Breast epithelium (tissue), 4 donors: ENCODE measurements around the gene PTGIR. TPM values are rescaled to one million over a fixed set of nuclear protein-coding genes. Genes with fewer than 3 reads are reported as not detected.

Experiments used
- DNase-seq, 2 donors: peaks; one replicate each; pipeline ENCODE4 v3.0.0-alpha.2; 2019; ENCODE audit warnings: low spot score in 2 of 2
- H3K27ac ChIP-seq, 2 donors: fragments of 200-600 bp; sonication (generic) in 1 of 2; one replicate each; pipeline ENCODE4 v1.5.1; 2016 to 2019; ENCODE audit warnings: mild to moderate bottlenecking in 1 of 2
- H3K27me3 ChIP-seq, 2 donors: fragments of 200-600 bp; sonication (generic) in 1 of 2; one replicate each; pipeline versions ENCODE4 v1.5.1 to v1.6.0; 2017 to 2019; ENCODE audit warnings: control low read depth in 1 of 2, mild to moderate bottlenecking in 1 of 2
- H3K36me3 ChIP-seq: fragments of 200-600 bp; one replicate; pipeline ENCODE4 v1.5.1; 2019
- H3K4me1 ChIP-seq, 2 donors: fragments of 200-600 bp; sonication (generic); one replicate each; pipeline ENCODE4 v1.5.1; 2016 to 2019; ENCODE audit warnings: control low read depth in 1 of 2
- H3K4me3 ChIP-seq, 3 donors: fragments of 200-600 bp; sonication (generic); 1 replicate in 2 of 3; 2 replicates in 1 of 3; pipeline ENCODE4 v1.5.1; 2016 to 2019; ENCODE audit warnings: mild to moderate bottlenecking in 3 of 3, moderate library complexity in 2 of 3
- H3K9me3 ChIP-seq, 2 donors: fragments of 200-600 bp; sonication (generic) in 1 of 2; one replicate each; pipeline ENCODE4 v1.5.1; 2016 to 2019; ENCODE audit warnings: control low read depth in 1 of 2
- POLR2A ChIP-seq: fragments of 450-650 bp; IDR thresholded peaks from one replicate; pipeline ENCODE4 v1.6.1; 2016; ENCODE audit warnings: antibody characterized with exemption, mild to moderate bottlenecking, moderate library complexity
- POLR2AphosphoS5 ChIP-seq, 3 donors: sonication (generic); formaldehyde crosslinking; IDR thresholded peaks; one replicate each; pipeline ENCODE4 v1.6.1; 2017; ENCODE audit warnings: antibody characterized with exemption in 3 of 3
- intact Hi-C: fragments of 100-400 bp; cut with DNase I; formaldehyde crosslinking; loops from one replicate; pipeline ENCODE4 v1.15.1; 2023; ENCODE audit warnings: low total_unique reads
- total RNA-seq, 3 donors: library from RNA; depleted of rRNA; stranded (reverse); fragments of >200 nt; gene quantifications; one replicate each; pipeline ENCODE4 v1.1.0, GENCODE V29; 2016
- TF ChIP-seq, protein P1 (sequence below), 3 donors: fragments of 450-650 bp; IDR thresholded peaks; one replicate each; pipeline ENCODE4 v1.5.1; 2016 to 2017; ENCODE audit warnings: antibody characterized with exemption in 3 of 3, mild to moderate bottlenecking in 3 of 3, moderate library complexity in 3 of 3

The PTGIR gene
- total RNA-seq, 3 donors from 2014 or later = 0.29 to 6.9 (median 1.3) TPM

DNA sequence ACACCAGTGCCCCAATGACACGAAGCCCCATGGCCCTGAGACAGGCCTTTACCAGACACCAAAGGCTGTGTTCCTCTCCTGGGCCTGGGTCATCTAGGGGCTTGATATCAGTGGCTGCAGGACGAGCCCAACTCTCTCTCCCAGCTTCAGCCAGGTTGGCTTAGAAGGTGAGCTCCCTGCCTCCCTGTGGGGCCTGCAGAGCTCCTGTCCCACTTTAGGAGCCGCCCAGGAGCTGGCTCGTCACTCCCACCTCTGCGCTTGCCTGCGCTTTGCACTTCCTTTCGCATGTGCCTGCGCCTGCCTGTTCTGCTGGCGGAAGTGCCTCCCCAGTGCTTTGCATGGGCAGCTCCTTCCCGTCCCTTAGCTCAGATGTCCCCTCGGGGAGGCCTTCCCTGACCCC lies 18.9 kb downstream of the PTGIR start:
- peak overlapping the region in 1 of 2 donors; percentile 59 for H3K27ac ChIP-seq
- peaks cover 7 to 20% of the 10 kb centered on the region in 2 donors for H3K4me1 ChIP-seq
- no peaks in the 10 kb centered on the region for H3K36me3 ChIP-seq
- no peaks in the 10 kb centered on the region for H3K9me3 ChIP-seq
- intact Hi-C loops = no loop called here
- H3K27me3 ChIP-seq = no peaks in the 10 kb centered on the region
- DNase-seq = peak in 1 of 2 donors; percentile 46
- no peak for TF ChIP-seq POLR2A
- TF ChIP-seq, protein P1, sequence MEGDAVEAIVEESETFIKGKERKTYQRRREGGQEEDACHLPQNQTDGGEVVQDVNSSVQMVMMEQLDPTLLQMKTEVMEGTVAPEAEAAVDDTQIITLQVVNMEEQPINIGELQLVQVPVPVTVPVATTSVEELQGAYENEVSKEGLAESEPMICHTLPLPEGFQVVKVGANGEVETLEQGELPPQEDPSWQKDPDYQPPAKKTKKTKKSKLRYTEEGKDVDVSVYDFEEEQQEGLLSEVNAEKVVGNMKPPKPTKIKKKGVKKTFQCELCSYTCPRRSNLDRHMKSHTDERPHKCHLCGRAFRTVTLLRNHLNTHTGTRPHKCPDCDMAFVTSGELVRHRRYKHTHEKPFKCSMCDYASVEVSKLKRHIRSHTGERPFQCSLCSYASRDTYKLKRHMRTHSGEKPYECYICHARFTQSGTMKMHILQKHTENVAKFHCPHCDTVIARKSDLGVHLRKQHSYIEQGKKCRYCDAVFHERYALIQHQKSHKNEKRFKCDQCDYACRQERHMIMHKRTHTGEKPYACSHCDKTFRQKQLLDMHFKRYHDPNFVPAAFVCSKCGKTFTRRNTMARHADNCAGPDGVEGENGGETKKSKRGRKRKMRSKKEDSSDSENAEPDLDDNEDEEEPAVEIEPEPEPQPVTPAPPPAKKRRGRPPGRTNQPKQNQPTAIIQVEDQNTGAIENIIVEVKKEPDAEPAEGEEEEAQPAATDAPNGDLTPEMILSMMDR (IDR thresholded peaks at IDR 0.05) = no peak
- TF ChIP-seq POLR2AphosphoS5 (IDR thresholded peaks at IDR 0.05) = no peak
- no peak overlapping the region for H3K4me3 ChIP-seq

DNA sequence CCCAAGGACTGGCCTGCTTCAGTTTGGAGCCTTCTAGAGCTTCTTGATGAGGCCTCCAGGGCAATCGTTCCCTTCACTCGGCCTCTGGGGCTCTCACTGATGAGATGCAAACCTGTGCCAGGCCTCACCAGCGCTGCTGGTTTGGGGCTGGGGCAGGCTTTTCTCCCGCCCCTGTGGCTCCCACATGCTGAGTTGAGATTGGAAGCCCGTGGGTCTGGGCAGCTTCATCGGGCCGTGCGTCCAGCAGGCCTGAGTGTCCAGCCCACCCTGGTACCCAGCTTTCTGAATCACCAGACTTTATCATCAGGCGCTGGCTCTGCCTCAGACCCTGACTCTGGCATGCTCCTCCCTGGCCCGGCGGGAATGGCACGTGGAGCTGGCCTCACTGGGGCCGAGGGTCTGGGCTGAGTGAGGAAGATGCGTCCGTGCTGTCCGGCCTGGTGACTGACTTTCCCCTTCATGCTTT lies 19.5 kb downstream of the PTGIR start:
- no peaks in the 10 kb centered on the region for H3K9me3 ChIP-seq
- H3K27ac ChIP-seq = peak overlapping the region in 1 of 2 donors; percentile 59
- no peak overlapping the region for H3K4me3 ChIP-seq
- H3K36me3 ChIP-seq = no peaks in the 10 kb centered on the region
- intact Hi-C loops = no loop called here
- H3K4me1 ChIP-seq = peaks cover 7 to 20% of the 10 kb centered on the region in 2 donors
- TF ChIP-seq POLR2A = no peak
- TF ChIP-seq, protein P1 (IDR thresholded peaks at IDR 0.05) = no peak
- no peak for TF ChIP-seq POLR2AphosphoS5 (IDR thresholded peaks at IDR 0.05)
- DNase-seq = peak in 1 of 2 donors; percentile 40
- H3K27me3 ChIP-seq = no peaks in the 10 kb centered on the region

GRCh38 chr19:46604781-46605355 lies 20.0 kb downstream of the PTGIR start:
- TF ChIP-seq POLR2AphosphoS5 (IDR thresholded peaks at IDR 0.05) (no peak), POLR2A (no peak)
- TF ChIP-seq, protein P1 (IDR thresholded peaks at IDR 0.05) = no peak
- Histone ChIP-seq H3K9me3 (no peaks in the 10 kb centered on the region), H3K36me3 (no peaks in the 10 kb centered on the region), H3K27me3 (no peaks in the 10 kb centered on the region), H3K27ac (peak overlapping the region in 1 of 2 donors; percentile 59), H3K4me3 (no peak overlapping the region), H3K4me1 (peaks cover 7 to 20% of the 10 kb centered on the region in 2 donors)
- intact Hi-C loops = no loop called here
- no peak for DNase-seq

DNA sequence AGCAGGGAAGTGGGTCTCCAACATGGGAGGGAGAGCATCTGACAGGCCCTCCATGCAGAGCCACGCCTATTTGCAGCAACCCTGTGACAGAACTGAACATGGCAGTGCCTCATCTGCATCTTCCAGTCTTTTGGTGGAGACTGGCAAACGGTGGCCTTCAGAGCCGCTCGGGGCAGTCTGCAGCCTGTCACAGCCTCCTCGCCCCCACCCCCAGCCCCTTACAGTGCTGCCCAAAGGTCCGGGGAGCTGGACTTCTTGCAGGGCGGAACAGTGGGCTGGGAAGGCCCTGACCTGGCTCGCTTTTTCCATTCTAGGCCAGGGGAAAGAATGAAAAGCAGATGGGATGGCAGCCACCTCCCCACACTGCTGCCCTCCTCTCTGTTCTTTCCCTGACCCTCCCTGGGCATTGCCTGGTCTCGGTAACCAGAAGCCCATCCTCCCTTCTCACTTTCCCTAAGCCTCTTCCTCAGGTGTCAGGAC lies 21.1 kb downstream of the PTGIR start:
- peaks cover 0 to 4% of the 10 kb centered on the region in 2 donors for H3K9me3 ChIP-seq
- no peak overlapping the region for H3K4me3 ChIP-seq
- peaks cover 7 to 20% of the 10 kb centered on the region in 2 donors for H3K4me1 ChIP-seq
- no peaks in the 10 kb centered on the region for H3K27me3 ChIP-seq
- TF ChIP-seq, protein P1 (IDR thresholded peaks at IDR 0.05) = no peak
- TF ChIP-seq POLR2AphosphoS5 (IDR thresholded peaks at IDR 0.05) = no peak
- no peak for TF ChIP-seq POLR2A
- H3K27ac ChIP-seq = peak overlapping the region in 1 of 2 donors; percentile 96
- H3K36me3 ChIP-seq = no peaks in the 10 kb centered on the region
- intact Hi-C loops = no loop called here
- DNase-seq = no peak

DNA sequence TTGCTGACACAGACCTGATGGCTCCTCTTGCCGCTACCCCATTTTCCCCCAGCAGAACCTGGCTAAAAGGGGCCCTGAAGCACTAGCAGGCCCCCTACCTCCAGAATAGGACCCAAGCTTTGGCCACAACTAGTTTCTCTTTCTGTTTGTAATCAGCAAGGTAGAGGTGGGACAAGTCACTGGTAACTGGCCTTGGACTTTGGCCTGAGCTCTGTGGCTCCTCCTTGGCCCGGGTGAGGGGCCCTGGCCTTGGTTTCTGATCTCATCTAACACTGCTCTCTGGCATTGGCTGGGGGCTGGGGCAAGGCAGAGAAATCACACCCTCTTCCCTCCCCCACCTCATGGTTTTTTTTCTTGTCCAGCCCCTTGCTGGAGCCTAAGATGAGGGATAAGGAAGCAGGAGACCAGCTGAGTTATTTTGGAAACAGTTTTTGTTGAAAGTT lies 21.7 kb downstream of the PTGIR start:
- peaks cover 0 to 4% of the 10 kb centered on the region in 2 donors for H3K9me3 ChIP-seq
- no peaks in the 10 kb centered on the region for H3K36me3 ChIP-seq
- TF ChIP-seq POLR2AphosphoS5 (IDR thresholded peaks at IDR 0.05) (no peak), POLR2A (no peak)
- TF ChIP-seq, protein P1 (IDR thresholded peaks at IDR 0.05) = no peak
- peak overlapping the region; percentile 43 to 96 for H3K27ac ChIP-seq
- peak overlapping the region; percentile 96 to 100 (median 98) for H3K4me3 ChIP-seq
- H3K4me1 ChIP-seq = peaks cover 7 to 20% of the 10 kb centered on the region in 2 donors
- no peaks in the 10 kb centered on the region for H3K27me3 ChIP-seq
- DNase-seq = peak in 1 of 2 donors; percentile 18
- intact Hi-C loops = no loop called here
